ENCODE measurements around the gene PCNX1.

PCNX1 gene

GRCh38 chr14:71021347-71022011, 114.2 kb downstream of the PCNX1 start:
- Histone ChIP-seq H3K27ac (ENCODE audit: low read depth, low read length) (no peak overlapping the region), H2AFZ (ENCODE audit: low read depth, low read length, severe bottlenecking) (no peak overlapping the region), H3K4me3 (ENCODE audit: insufficient read depth, low read length, poor library complexity, severe bottlenecking) (no peak overlapping the region), H3K79me2 (ENCODE audit: insufficient read depth, low read length) (no peaks in the 10 kb centered on the region), H3K36me3 (ENCODE audit: low read length) (peaks cover 9% of the 10 kb centered on the region; the same call in 1 of the 2 replicates), H3K27me3 (ENCODE audit: low read length) (no peaks in the 10 kb centered on the region), H3F3A (ENCODE audit: insufficient read depth) (peaks cover 6% of the 10 kb centered on the region; the same call in 1 of the 2 replicates), H4K20me1 (ENCODE audit: low read depth, low read length) (no peaks in the 10 kb centered on the region), H3K9me3 (ENCODE audit: insufficient read depth, low read length) (no peaks in the 10 kb centered on the region), H3K4me2 (ENCODE audit: low read depth, low read length, poor library complexity, severe bottlenecking) (no peak overlapping the region), H3K9me2 (replicated peaks; ENCODE audit: insufficient read depth, low read length) (no peaks in the 10 kb centered on the region), H3K9ac (ENCODE audit: low read length) (no peak overlapping the region)
- TF ChIP-seq CTCF (IDR thresholded peaks at IDR 0.05; ENCODE audit: insufficient read depth, low read length, poor library complexity, severe bottlenecking): no peak
- no peak for TF ChIP-seq EZH2phosphoT487 (conservative IDR thresholded peaks at IDR 0.05; ENCODE audit: low read length)

DNA sequence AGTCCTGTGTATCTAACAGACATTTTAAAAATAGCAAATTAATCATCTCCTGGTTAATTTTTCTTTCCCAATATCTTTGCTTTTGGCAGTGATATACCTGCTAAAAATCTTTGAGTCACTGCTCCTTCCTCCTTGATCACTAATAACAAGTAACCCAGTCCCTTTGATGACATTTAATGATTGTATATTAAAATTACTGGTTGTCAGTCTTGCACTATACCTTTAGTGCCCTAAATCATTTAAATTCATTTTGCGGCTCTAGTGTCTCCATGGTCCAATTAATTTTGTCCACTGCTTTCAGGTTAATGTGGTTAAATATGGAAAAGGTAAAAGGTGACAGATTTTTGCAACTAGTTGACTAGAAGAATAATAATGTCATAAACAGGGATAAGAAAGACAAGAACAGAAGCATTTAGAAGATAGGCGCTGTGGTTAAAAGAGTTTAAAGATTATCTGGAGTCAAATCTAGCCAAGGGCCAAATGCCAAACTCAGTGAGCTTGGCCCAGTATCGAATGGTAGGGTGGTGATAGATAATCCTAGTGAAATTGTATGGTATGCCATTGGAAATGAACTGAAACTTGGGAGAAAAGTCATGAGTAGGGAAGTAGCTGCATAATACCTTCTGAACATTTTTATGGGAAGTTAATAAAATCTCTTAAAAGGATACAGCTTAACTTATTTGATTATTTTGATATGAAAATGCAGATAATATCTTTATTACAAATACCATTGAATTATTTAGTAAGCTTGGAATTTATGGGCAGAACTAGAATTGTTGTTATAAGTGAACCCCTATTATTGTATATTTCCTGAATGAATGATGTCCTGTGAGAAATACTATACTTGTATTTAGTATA, 115.0 kb downstream of the PCNX1 start:
- H3K27ac ChIP-seq (ENCODE audit: low read depth, low read length): no peak overlapping the region
- H3K9ac ChIP-seq (ENCODE audit: low read length): no peak overlapping the region
- H3K9me2 ChIP-seq (replicated peaks; ENCODE audit: insufficient read depth, low read length): no peaks in the 10 kb centered on the region
- no peaks in the 10 kb centered on the region for H3K79me2 ChIP-seq (ENCODE audit: insufficient read depth, low read length)
- no peaks in the 10 kb centered on the region for H4K20me1 ChIP-seq (ENCODE audit: low read depth, low read length)
- H3K4me2 ChIP-seq (ENCODE audit: low read depth, low read length, poor library complexity, severe bottlenecking): no peak overlapping the region
- no peaks in the 10 kb centered on the region for H3K9me3 ChIP-seq (ENCODE audit: insufficient read depth, low read length)
- no peak overlapping the region for H2AFZ ChIP-seq (ENCODE audit: low read depth, low read length, severe bottlenecking)
- H3K27me3 ChIP-seq (ENCODE audit: low read length): no peaks in the 10 kb centered on the region
- no peak overlapping the region for H3K4me3 ChIP-seq (ENCODE audit: insufficient read depth, low read length, poor library complexity, severe bottlenecking)
- H3K36me3 ChIP-seq (ENCODE audit: low read length): peaks cover 13% of the 10 kb centered on the region; the same call in 1 of the 2 replicates
- TF ChIP-seq EZH2phosphoT487 (conservative IDR thresholded peaks at IDR 0.05; ENCODE audit: low read length) (no peak), CTCF (IDR thresholded peaks at IDR 0.05; ENCODE audit: insufficient read depth, low read length, poor library complexity, severe bottlenecking) (no peak)
- peaks cover 6% of the 10 kb centered on the region; the same call in 1 of the 2 replicates for H3F3A ChIP-seq (ENCODE audit: insufficient read depth)

GRCh38 chr14:71022939-71023338, 115.7 kb downstream of the PCNX1 start:
- Histone ChIP-seq H3K4me3 (ENCODE audit: insufficient read depth, low read length, poor library complexity, severe bottlenecking) (no peak overlapping the region), H3K36me3 (ENCODE audit: low read length) (peaks cover 13% of the 10 kb centered on the region; the same call in 1 of the 2 replicates), H3K4me2 (ENCODE audit: low read depth, low read length, poor library complexity, severe bottlenecking) (no peak overlapping the region)

More at GRCh38 chr14:71022939-71023338, 115.7 kb downstream of the PCNX1 start:
- TF ChIP-seq EZH2phosphoT487 (conservative IDR thresholded peaks at IDR 0.05; ENCODE audit: low read length) (no peak), CTCF (IDR thresholded peaks at IDR 0.05; ENCODE audit: insufficient read depth, low read length, poor library complexity, severe bottlenecking) (no peak)
- no peaks in the 10 kb centered on the region for H3K9me2 ChIP-seq (replicated peaks; ENCODE audit: insufficient read depth, low read length)
- no peaks in the 10 kb centered on the region for H4K20me1 ChIP-seq (ENCODE audit: low read depth, low read length)
- peaks cover 5% of the 10 kb centered on the region; the same call in 1 of the 2 replicates for H3F3A ChIP-seq (ENCODE audit: insufficient read depth)
- no peak overlapping the region for H3K27ac ChIP-seq (ENCODE audit: low read depth, low read length)
- no peaks in the 10 kb centered on the region for H3K79me2 ChIP-seq (ENCODE audit: insufficient read depth, low read length)
- no peaks in the 10 kb centered on the region for H3K27me3 ChIP-seq (ENCODE audit: low read length)
- no peak overlapping the region for H2AFZ ChIP-seq (ENCODE audit: low read depth, low read length, severe bottlenecking)
- no peak overlapping the region for H3K9ac ChIP-seq (ENCODE audit: low read length)
- H3K9me3 ChIP-seq (ENCODE audit: insufficient read depth, low read length): no peaks in the 10 kb centered on the region

All from SU-DHL-6 (cell line).